HepG2 (cell line): ENCODE results near the gene COX7A1. TPM values are rescaled to one million over a fixed set of nuclear protein-coding genes. Genes with fewer than 3 reads are reported as not detected.

Source experiments
- ATAC-seq: fragments of 200-7000 bp; cut with Tn5 transposase; 3 replicates; pipeline ENCODE4 v1.9.1; 2020; ENCODE audit warnings: mild to moderate bottlenecking, moderate library complexity
- BruUV-seq: library from RNA; stranded (reverse); fragments of 400-500 nt; replicated peaks from 2 replicates; lab custom pipeline; 2021; lab: Mats Ljungman, UMichigan
- CTCF ChIA-PET: fragments of 300-600 bp; formaldehyde crosslinking; extraction: SDS; loops from one replicate; lab custom pipeline; 2021; ENCODE audit warnings: low total read pairs, inconsistent platforms, low intra/inter-chr PET ratio; lab: Yijun Ruan, JAX
- POLR2A ChIA-PET: fragments of 350-600 bp; sonication (Branson Sonifier 250); formaldehyde crosslinking; loops from one replicate; lab custom pipeline; 2020; ENCODE audit warnings: antibody characterized with exemption, inconsistent platforms; lab: Yijun Ruan, JAX
- DNase-seq: peaks from one replicate; pipeline ENCODE4 v3.0.0-alpha.2; 2015; ENCODE audit warnings: low spot score
- FAIRE-seq: peaks from 3 replicates; lab custom pipeline; 2011; peaks lifted over from hg19 to GRCh38; lab: Jason Lieb, UNC
- H2AFZ ChIP-seq: one replicate; pipeline ENCODE4 v1.6.1; 2011; ENCODE audit warnings: low read length, inconsistent platforms
- H3K27ac ChIP-seq: fragments of 300-600 bp; 3 replicates; pipeline ENCODE4 v1.8.0; 2011; ENCODE audit warnings: mixed run types, mild to moderate bottlenecking, mixed read lengths, low read length, inconsistent platforms; ENCODE audit not compliant: insufficient read depth; ENCODE audit errors: extremely low read length
- H3K27me3 ChIP-seq, 2 experiments: fragments of 200-600 bp in 1 of 2; 2 replicates in 1 of 2; 3 replicates in 1 of 2; pipeline versions ENCODE4 v1.6.0 to v1.8.0; 2011; ENCODE audit warnings: low read length in 2 of 2, mild to moderate bottlenecking in 2 of 2, moderate library complexity in 2 of 2, inconsistent platforms in 1 of 2; ENCODE audit not compliant: insufficient read depth in 2 of 2, control insufficient read depth in 1 of 2
- H3K36me3 ChIP-seq, 2 experiments: fragments of 200-600 bp in 1 of 2; replicated peaks in 1 of 2; 2 replicates in 1 of 2; 3 replicates in 1 of 2; pipeline versions ENCODE4 v1.5.1 to v1.8.0; 2011; ENCODE audit warnings: low read length in 2 of 2, inconsistent platforms in 1 of 2; ENCODE audit not compliant: insufficient read depth in 2 of 2, control insufficient read depth in 1 of 2
- H3K4me1 ChIP-seq: 2 replicates; pipeline ENCODE4 v1.5.1; 2012; ENCODE audit warnings: low read length, inconsistent platforms; ENCODE audit not compliant: insufficient read depth
- H3K4me2 ChIP-seq: 2 replicates; pipeline ENCODE4 v1.6.0; 2011; ENCODE audit warnings: low read depth, low read length, inconsistent platforms
- H3K4me3 ChIP-seq, 3 experiments: fragments of 200-600 bp in 1 of 3; sonication (generic), shearing (Covaris generic) in 1 of 3; replicated peaks in 1 of 3; 2 replicates each; pipeline ENCODE4 v1.5.1; 2011 to 2016; ENCODE audit warnings: low read length in 3 of 3, inconsistent platforms in 2 of 3, low read depth in 2 of 3, mild to moderate bottlenecking in 2 of 3, control low read depth in 1 of 3, mixed read lengths in 1 of 3; ENCODE audit not compliant: insufficient read depth in 1 of 3
- H3K79me2 ChIP-seq: one replicate; pipeline ENCODE4 v1.6.1; 2011; ENCODE audit warnings: low read length, inconsistent platforms; ENCODE audit not compliant: insufficient read depth
- H3K9ac ChIP-seq: 2 replicates; pipeline ENCODE4 v1.6.0; 2011; ENCODE audit warnings: mild to moderate bottlenecking, low read depth, low read length, inconsistent platforms; ENCODE audit not compliant: insufficient read depth
- H3K9me3 ChIP-seq: 2 replicates; pipeline ENCODE4 v1.5.1; 2012; ENCODE audit warnings: mild to moderate bottlenecking, low read length
- H4K20me1 ChIP-seq: 2 replicates; pipeline ENCODE4 v1.6.0; 2011; ENCODE audit warnings: inconsistent platforms, mild to moderate bottlenecking, low read length, moderate library complexity; ENCODE audit not compliant: insufficient read depth
- BCL6 ChIP-seq: IDR thresholded peaks from 2 replicates; pipeline ENCODE4 v1.6.1; 2016; ENCODE audit warnings: missing genetic modification reagents, missing compliant biosample characterization
- CENPT ChIP-seq: sonication (generic); formaldehyde crosslinking; IDR thresholded peaks from 2 replicates; pipeline ENCODE4 v1.8.0; 2022; ENCODE audit warnings: low read depth, mild to moderate bottlenecking, moderate library complexity, missing genetic modification reagents
- GABPA ChIP-seq, 2 experiments: IDR thresholded peaks; 2 replicates each; pipeline ENCODE4 v1.6.1; 2011 to 2016; ENCODE audit warnings: low read depth in 2 of 2, low read length in 1 of 2, missing biosample characterization in 1 of 2, missing genetic modification characterization in 1 of 2
- RFXAP ChIP-seq: sonication (generic); formaldehyde crosslinking; IDR thresholded peaks from 2 replicates; pipeline ENCODE4 v1.4.0; 2020; ENCODE audit warnings: missing genetic modification reagents, borderline replicate concordance
- SALL1 ChIP-seq: sonication (generic); formaldehyde crosslinking; IDR thresholded peaks from 2 replicates; pipeline ENCODE4 v1.8.0; 2022; ENCODE audit warnings: mild to moderate bottlenecking, missing genetic modification reagents
- ZC3H13 ChIP-seq: sonication (generic); formaldehyde crosslinking; IDR thresholded peaks from 2 replicates; pipeline ENCODE4 v1.8.1; 2023; ENCODE audit warnings: mild to moderate bottlenecking, missing genetic modification reagents, moderate library complexity
- WGBS: methylation state at CpG from one replicate; pipeline ENCODE4 v1.1.6; 2017; ENCODE audit warnings: low lambda C conversion rate; 5-methylcytosine and 5-hydroxymethylcytosine counted together
- in situ Hi-C: cut with HindIII; loops from 2 replicates; pipeline ENCODE4 v1.10.0; 2017; ENCODE audit warnings: low pct_unique_long_range_greater_than_20kb; ENCODE audit not compliant: extremely low pct_ligation_motif_present
- intact Hi-C: fragments of 100-400 bp; cut with micrococcal nuclease; formaldehyde crosslinking; loops from one replicate; pipeline ENCODE4 v1.10.0; 2022; ENCODE audit not compliant: unreplicated experiment
- polyA plus RNA-seq, 8 experiments: library from polyadenylated mRNA; depleted of rRNA in 3 of 8; stranded (reverse) in 7 of 8; unstranded in 1 of 8; fragments of >200 nt; fragmentation: Illumina TruSeq in 4 of 8; extraction: Trizol in 4 of 8; gene quantifications; 2 replicates each; pipeline versions ENCODE4 v1.2.1 to v1.2.3, GENCODE V29; 2011 to 2016; ENCODE audit warnings: low read depth in 4 of 8, missing spikeins in 1 of 8, mixed read lengths in 1 of 8; ENCODE audit not compliant: insufficient read depth in 1 of 8
- total RNA-seq, 5 experiments: library from RNA; depleted of rRNA; stranded (reverse); fragments of >200 nt; fragmentation: Illumina TruSeq; extraction: Trizol; gene quantifications; 2 replicates each; pipeline ENCODE4 v1.2.3, GENCODE V29; 2016; ENCODE audit warnings: low read depth in 1 of 5
- TF ChIP-seq, protein P1 (sequence below): sonication (generic); formaldehyde crosslinking; IDR thresholded peaks from 2 replicates; pipeline ENCODE4 v1.4.0; 2020; ENCODE audit warnings: missing genetic modification reagents, mild to moderate bottlenecking, borderline replicate concordance

Gene COX7A1
- total and polyA plus RNA-seq, 2 of the 13 experiments (the other 11 are each of a cell fraction or from before 2014, with no cell fraction given), result not detected

- ChIA-PET POLR2A (no interaction called here), CTCF (no interaction called here)
- H3K27ac ChIP-seq, result no peak overlapping the region
- in situ Hi-C loops (no loop called here), intact Hi-C loops (no loop called here)
- H3K4me2 ChIP-seq, result no peak overlapping the region
- H3K4me1 ChIP-seq, result no peaks in the 10 kb centered on the region
- ATAC-seq (no peak), FAIRE-seq (no peak), DNase-seq (no peak)
- H3K9me3 ChIP-seq, result no peaks in the 10 kb centered on the region
- H4K20me1 ChIP-seq, result no peaks in the 10 kb centered on the region
- H3K9ac ChIP-seq, result no peak overlapping the region
- no peak overlapping the region for H3K4me3 ChIP-seq
- TF ChIP-seq BCL6 (CRISPR knock-in tag) (no peak), ZC3H13 (CRISPR knock-in tag) (no peak), GABPA (IDR thresholded peaks at IDR 0.05; ENCODE audit: low read depth, low read length) (no peak), GABPA (CRISPR knock-in tag; IDR thresholded peaks at IDR 0.05; ENCODE audit: low read depth) (no peak), SALL1 (CRISPR knock-in tag) (no peak), RFXAP (CRISPR knock-in tag) (no peak), CENPT (no peak)
- TF ChIP-seq, protein P1, sequence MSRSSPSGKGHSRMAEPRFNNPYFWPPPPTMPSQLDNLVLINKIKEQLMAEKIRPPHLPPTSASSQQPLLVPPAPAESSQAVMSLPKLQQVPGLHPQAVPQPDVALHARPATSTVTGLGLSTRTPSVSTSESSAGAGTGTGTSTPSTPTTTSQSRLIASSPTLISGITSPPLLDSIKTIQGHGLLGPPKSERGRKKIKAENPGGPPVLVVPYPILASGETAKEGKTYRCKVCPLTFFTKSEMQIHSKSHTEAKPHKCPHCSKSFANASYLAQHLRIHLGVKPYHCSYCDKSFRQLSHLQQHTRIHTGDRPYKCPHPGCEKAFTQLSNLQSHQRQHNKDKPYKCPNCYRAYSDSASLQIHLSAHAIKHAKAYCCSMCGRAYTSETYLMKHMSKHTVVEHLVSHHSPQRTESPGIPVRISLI, result no peak
- H3K27me3 ChIP-seq, result no peaks in the 10 kb centered on the region
- H3K36me3 ChIP-seq, result peaks cover 26 to 45% of the 10 kb centered on the region in 2 experiments; a peak in 4 of 5 replicates
- no peak overlapping the region for H2AFZ ChIP-seq
- WGBS, result 100% methylated on average over 4 of the region's 5 CpGs
- BruUV-seq, result no TSS peak
- no peaks in the 10 kb centered on the region for H3K79me2 ChIP-seq
Measured at GRCh38 chr19:36150586-36150985, 1.7 kb downstream of the COX7A1 start.
